ENCODE measurements around the gene SLC30A7.
"Not testable (repeated sequence)": the region's sequence is repeated elsewhere in the genome, so short reads cannot be mapped to it uniquely, and the experiment has no call there.

The SLC30A7 gene

DNA sequence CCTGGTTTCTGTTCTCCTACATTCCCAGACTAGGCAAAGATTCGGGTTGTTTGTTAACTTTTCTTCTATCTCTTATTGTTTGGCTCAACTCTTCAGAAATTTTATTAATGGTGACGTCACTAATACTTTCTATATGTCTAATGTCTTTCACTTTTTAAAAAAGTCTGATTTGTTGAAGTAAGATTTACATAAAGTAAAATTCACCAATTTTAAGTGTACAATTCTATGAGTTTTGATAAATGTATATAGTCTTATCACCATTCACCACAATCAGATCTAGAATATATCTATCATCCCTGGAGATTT is 29.0 kb upstream of the SLC30A7 start:
- no peaks in the 10 kb centered on the region for H3K9me3 ChIP-seq (ENCODE audit: control insufficient read depth, low read length)
- H3K36me3 ChIP-seq (ENCODE audit: control insufficient read depth, insufficient read depth, low read length), result no peaks in the 10 kb centered on the region
- no peak overlapping the region for H3K27ac ChIP-seq (ENCODE audit: low read depth, low read length, severe bottlenecking)
- no CpG with 5 or more reads among the region's 2 CpGs for WGBS, 2 experiments (ENCODE audit: insufficient coverage in 2 of 2)
- no peaks in the 10 kb centered on the region for H3K4me1 ChIP-seq (ENCODE audit: control insufficient read depth, insufficient read depth, low read length, poor library complexity, severe bottlenecking)
- H3K4me3 ChIP-seq (ENCODE audit: extremely low read depth, insufficient read depth, low read length, poor library complexity, severe bottlenecking), result no peak overlapping the region

DNA sequence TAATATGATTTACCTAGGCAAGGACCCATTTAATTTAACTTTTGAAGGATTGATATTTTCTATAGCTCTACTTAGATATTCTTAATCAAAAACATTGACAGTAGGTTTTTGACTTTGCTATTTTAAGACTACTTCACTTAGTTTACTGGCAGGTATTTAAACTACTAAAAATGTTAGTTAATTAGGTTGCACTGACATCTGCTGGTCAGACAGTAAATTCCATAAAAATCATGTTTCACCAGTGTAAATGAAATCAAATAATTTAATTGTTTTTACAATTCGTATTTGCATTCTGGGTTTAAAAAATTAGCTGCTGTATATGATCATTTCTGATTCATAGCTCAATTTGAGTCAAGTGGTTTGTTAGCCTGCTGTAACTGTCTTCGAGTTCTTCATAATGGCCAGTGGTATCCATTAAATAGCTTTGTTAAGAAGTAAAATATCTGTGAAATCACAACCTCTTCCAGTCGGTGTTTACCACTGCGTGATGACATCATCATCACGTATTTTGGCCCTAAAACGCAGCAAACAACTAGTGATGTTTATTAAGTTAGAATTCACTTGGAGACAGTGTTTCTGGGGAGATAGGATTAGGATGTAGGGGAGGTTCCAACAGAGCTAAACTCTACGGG is 27.4 kb upstream of the SLC30A7 start:
- H3K9me3 ChIP-seq (ENCODE audit: control insufficient read depth, low read length), result no peaks in the 10 kb centered on the region
- no peak overlapping the region for H3K4me3 ChIP-seq (ENCODE audit: extremely low read depth, insufficient read depth, low read length, poor library complexity, severe bottlenecking)
- WGBS, 2 experiments (ENCODE audit: insufficient coverage in 2 of 2), result 20% methylated on average over 2 of the region's 7 CpGs; no CpG with 5 or more reads in 1 of the 2 experiments

DNA sequence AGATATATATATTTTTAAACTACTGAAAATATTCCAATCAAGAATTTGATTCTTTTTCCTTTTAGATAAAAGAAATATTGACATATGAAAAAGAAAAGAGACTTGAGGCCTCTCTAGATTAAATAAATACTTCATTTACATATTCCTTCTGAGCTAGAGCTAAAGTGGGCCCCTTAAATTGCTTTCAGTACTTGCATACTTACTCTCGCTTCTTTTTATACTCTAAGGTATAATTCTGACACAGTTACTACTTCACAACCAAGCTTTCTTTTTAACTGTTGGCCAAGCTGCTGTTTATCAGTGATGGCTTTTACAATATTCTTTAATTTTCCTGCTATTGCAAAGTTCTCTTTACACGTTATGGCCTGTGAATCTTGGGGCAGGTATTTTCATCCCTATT is 25.9 kb upstream of the SLC30A7 start:
- no peaks in the 10 kb centered on the region for H3K4me1 ChIP-seq (ENCODE audit: control insufficient read depth, insufficient read depth, low read length, poor library complexity, severe bottlenecking)
- H3K9me3 ChIP-seq (ENCODE audit: control insufficient read depth, low read length), result no peaks in the 10 kb centered on the region
- H3K27ac ChIP-seq (ENCODE audit: low read depth, low read length, severe bottlenecking), result no peak overlapping the region
- no peak overlapping the region for H3K4me3 ChIP-seq (ENCODE audit: extremely low read depth, insufficient read depth, low read length, poor library complexity, severe bottlenecking)
- H3K36me3 ChIP-seq (ENCODE audit: control insufficient read depth, insufficient read depth, low read length), result peaks cover 5% of the 10 kb centered on the region
- 83 to 89% methylated on average over 1 of the region's 2 CpGs for WGBS, 2 experiments (ENCODE audit: insufficient coverage in 2 of 2)

More for the DNA sequence above, 27.4 kb upstream of the SLC30A7 start:
- Histone ChIP-seq H3K36me3 (ENCODE audit: control insufficient read depth, insufficient read depth, low read length) (no peaks in the 10 kb centered on the region), H3K4me1 (ENCODE audit: control insufficient read depth, insufficient read depth, low read length, poor library complexity, severe bottlenecking) (no peaks in the 10 kb centered on the region), H3K27ac (ENCODE audit: low read depth, low read length, severe bottlenecking) (no peak overlapping the region)

DNA sequence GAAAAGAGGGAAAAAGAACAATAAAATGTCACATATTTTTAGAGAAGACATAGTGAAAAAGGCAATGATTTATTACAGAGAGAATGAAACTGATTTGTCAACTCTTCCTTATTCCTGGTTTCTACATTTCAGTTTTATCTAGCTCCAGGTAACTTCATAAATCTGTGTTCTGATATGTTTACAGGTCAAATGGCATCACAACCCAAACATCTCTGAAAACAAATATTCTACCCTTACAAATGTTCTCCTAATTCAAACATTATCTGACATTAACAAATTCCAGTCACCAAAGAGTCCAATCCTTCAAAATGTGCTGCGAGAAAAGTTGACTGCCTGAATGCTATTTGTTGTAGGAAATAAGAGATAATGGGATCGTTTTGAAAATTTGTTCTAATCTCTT is 21.5 kb upstream of the SLC30A7 start:
- no peak overlapping the region for H3K4me3 ChIP-seq (ENCODE audit: extremely low read depth, insufficient read depth, low read length, poor library complexity, severe bottlenecking)
- no peak overlapping the region for H3K27ac ChIP-seq (ENCODE audit: low read depth, low read length, severe bottlenecking)
- no CpG with 5 or more reads among the region's 2 CpGs for WGBS, 2 experiments (ENCODE audit: insufficient coverage in 2 of 2)
- no peaks in the 10 kb centered on the region for H3K9me3 ChIP-seq (ENCODE audit: control insufficient read depth, low read length)
- H3K36me3 ChIP-seq (ENCODE audit: control insufficient read depth, insufficient read depth, low read length), result peaks cover 14% of the 10 kb centered on the region
- no peaks in the 10 kb centered on the region for H3K4me1 ChIP-seq (ENCODE audit: control insufficient read depth, insufficient read depth, low read length, poor library complexity, severe bottlenecking)

DNA sequence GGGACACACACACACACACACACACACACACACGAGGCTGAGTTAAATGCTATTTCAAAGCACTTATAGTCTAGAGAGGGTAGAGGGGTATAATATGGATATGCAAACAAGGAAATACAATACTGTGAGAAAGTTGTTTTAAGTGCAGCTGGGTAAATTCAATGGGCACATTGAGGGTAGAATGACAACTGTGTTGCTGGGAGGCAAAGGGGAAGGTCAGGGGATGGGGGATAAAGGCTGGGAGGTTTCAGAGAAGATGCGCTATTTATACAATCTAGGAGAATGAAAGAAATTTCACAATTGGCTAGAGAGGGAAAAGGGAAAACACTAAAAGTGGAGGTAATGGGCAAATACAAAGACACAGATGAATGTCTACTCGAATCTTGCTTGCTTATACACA is 20.7 kb upstream of the SLC30A7 start:
- no peak overlapping the region for H3K4me3 ChIP-seq (ENCODE audit: extremely low read depth, insufficient read depth, low read length, poor library complexity, severe bottlenecking)
- H3K27ac ChIP-seq (ENCODE audit: low read depth, low read length, severe bottlenecking), result no peak overlapping the region
- H3K9me3 ChIP-seq (ENCODE audit: control insufficient read depth, low read length), result no peaks in the 10 kb centered on the region
- H3K36me3 ChIP-seq (ENCODE audit: control insufficient read depth, insufficient read depth, low read length), result peaks cover 14% of the 10 kb centered on the region
- 100% methylated on average over 1 of the region's 3 CpGs for WGBS, 2 experiments (ENCODE audit: insufficient coverage in 2 of 2)
- no peaks in the 10 kb centered on the region for H3K4me1 ChIP-seq (ENCODE audit: control insufficient read depth, insufficient read depth, low read length, poor library complexity, severe bottlenecking)

DNA sequence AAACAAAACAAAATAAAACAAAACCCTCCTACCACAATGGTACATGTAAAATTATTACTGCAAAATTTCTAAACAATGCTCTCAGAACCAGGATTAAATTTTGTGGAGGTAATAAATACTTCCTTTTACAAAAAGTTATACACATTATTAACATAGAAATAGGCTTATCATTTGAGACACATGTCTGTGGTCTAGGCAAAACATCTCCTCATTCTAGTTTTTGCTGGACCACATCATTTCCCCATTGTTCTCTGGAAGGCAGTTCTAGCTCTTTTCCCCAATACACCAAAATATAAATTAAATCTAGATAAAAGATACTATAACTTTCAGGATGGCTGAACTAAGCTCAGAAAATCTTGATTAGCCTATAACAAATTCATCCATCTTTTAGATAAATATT is 19.6 kb upstream of the SLC30A7 start:
- Histone ChIP-seq H3K36me3 (ENCODE audit: control insufficient read depth, insufficient read depth, low read length) (peaks cover 14% of the 10 kb centered on the region), H3K4me3 (ENCODE audit: extremely low read depth, insufficient read depth, low read length, poor library complexity, severe bottlenecking) (no peak overlapping the region)

DNA sequence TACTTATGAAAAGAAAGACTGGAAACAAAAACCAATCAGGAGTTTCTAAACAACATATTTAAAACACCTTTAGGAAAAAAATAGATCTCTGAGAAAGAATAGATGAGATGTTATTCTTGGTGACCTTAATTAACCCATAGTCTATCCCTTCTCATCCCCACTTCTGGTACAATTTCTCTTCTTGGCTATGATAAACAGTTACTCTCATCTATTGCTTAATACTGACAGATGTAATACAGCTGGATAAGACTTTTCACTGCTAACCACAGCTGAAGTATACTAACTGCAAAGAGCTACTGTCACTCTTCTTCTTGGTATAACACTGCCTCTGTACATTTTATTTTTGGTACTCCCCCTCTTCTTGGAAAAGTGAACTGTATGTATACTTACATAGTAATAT is 16.5 kb upstream of the SLC30A7 start:
- Histone ChIP-seq H3K36me3 (ENCODE audit: control insufficient read depth, insufficient read depth, low read length) (peaks cover 9% of the 10 kb centered on the region), H3K9me3 (ENCODE audit: control insufficient read depth, low read length) (no peaks in the 10 kb centered on the region), H3K4me1 (ENCODE audit: control insufficient read depth, insufficient read depth, low read length, poor library complexity, severe bottlenecking) (no peaks in the 10 kb centered on the region), H3K4me3 (ENCODE audit: extremely low read depth, insufficient read depth, low read length, poor library complexity, severe bottlenecking) (no peak overlapping the region), H3K27ac (ENCODE audit: low read depth, low read length, severe bottlenecking) (no peak overlapping the region)

More for the DNA sequence above, 19.6 kb upstream of the SLC30A7 start:
- Histone ChIP-seq H3K4me1 (ENCODE audit: control insufficient read depth, insufficient read depth, low read length, poor library complexity, severe bottlenecking) (no peaks in the 10 kb centered on the region), H3K9me3 (ENCODE audit: control insufficient read depth, low read length) (no peaks in the 10 kb centered on the region), H3K27ac (ENCODE audit: low read depth, low read length, severe bottlenecking) (no peak overlapping the region)

DNA sequence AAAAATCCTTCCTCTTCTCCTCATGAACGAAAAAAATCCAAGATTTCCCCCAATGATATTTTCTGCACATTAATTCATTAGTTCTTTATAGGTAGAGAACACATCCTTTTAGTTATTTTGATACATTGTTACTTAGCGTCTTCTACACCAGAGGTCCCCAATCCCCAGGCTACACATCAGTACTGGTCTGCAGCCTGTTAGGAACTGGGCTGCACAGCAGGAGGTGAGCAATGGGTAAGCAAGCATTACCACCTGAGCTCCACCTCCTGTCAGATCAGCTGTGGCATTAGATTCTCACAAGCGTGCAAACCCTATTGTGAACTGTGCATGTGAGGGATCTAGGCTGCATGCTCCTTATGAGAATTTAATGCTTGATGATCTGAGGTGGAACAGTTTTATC is 14.2 kb upstream of the SLC30A7 start:
- WGBS, 2 experiments (ENCODE audit: insufficient coverage in 2 of 2), result no CpG with 5 or more reads among the region's 3 CpGs
- no peaks in the 10 kb centered on the region for H3K9me3 ChIP-seq (ENCODE audit: control insufficient read depth, low read length)
- no peak overlapping the region for H3K27ac ChIP-seq (ENCODE audit: low read depth, low read length, severe bottlenecking)
- H3K4me3 ChIP-seq (ENCODE audit: extremely low read depth, insufficient read depth, low read length, poor library complexity, severe bottlenecking), result no peak overlapping the region
- H3K36me3 ChIP-seq (ENCODE audit: control insufficient read depth, insufficient read depth, low read length), result peaks cover 10% of the 10 kb centered on the region
- H3K4me1 ChIP-seq (ENCODE audit: control insufficient read depth, insufficient read depth, low read length, poor library complexity, severe bottlenecking), result no peaks in the 10 kb centered on the region

DNA sequence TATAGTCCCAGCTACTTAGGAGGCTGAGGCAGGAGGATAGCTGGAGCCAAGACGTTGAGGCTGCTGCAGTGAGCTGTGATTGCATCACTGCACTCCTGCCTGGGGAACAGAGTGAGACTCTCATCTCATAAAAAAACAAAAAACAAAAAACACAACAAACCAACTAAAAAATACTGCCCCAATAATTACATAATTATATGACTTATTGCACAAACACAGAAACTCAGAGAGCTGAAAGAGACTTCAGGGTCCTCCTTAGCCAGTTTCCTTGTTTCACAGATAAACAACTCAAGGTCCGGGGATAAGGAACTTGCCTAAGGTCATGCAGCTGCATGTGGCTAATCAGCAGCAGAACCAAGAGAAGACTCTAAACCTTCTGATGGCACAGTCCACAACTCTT is 13.2 kb upstream of the SLC30A7 start:
- H3K4me1 ChIP-seq (ENCODE audit: control insufficient read depth, insufficient read depth, low read length, poor library complexity, severe bottlenecking), result no peaks in the 10 kb centered on the region
- no peaks in the 10 kb centered on the region for H3K9me3 ChIP-seq (ENCODE audit: control insufficient read depth, low read length)
- no peak overlapping the region for H3K27ac ChIP-seq (ENCODE audit: low read depth, low read length, severe bottlenecking)
- 79% methylated on average over 2 of the region's 2 CpGs; no CpG with 5 or more reads in 1 of the 2 experiments for WGBS, 2 experiments (ENCODE audit: insufficient coverage in 2 of 2)
- peaks cover 11% of the 10 kb centered on the region for H3K36me3 ChIP-seq (ENCODE audit: control insufficient read depth, insufficient read depth, low read length)
- no peak overlapping the region for H3K4me3 ChIP-seq (ENCODE audit: extremely low read depth, insufficient read depth, low read length, poor library complexity, severe bottlenecking)

DNA sequence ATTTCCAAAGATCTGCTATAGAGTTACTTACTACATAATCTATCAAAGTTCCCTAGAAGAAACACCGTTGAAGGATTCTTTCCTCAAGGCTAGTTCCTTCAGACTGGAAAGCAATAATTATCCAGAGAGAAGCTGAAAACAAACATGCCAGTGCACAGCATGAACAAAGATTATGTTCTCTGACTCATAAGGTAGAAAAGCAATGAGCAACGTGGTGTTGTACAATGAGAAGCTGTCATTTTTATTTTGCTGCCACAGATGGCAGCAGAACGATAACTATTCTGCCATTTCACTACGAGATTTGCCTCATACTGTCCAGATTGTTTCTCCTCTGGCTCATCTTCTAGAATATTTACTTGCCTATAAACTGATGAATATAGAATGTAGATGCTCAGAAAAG is 11.9 kb upstream of the SLC30A7 start:
- Histone ChIP-seq H3K4me1 (ENCODE audit: control insufficient read depth, insufficient read depth, low read length, poor library complexity, severe bottlenecking) (no peaks in the 10 kb centered on the region), H3K4me3 (ENCODE audit: extremely low read depth, insufficient read depth, low read length, poor library complexity, severe bottlenecking) (no peak overlapping the region), H3K27ac (ENCODE audit: low read depth, low read length, severe bottlenecking) (no peak overlapping the region), H3K36me3 (ENCODE audit: control insufficient read depth, insufficient read depth, low read length) (peaks cover 20% of the 10 kb centered on the region), H3K9me3 (ENCODE audit: control insufficient read depth, low read length) (peaks cover 7% of the 10 kb centered on the region)
- WGBS, 2 experiments (ENCODE audit: insufficient coverage in 2 of 2), result 67 to 96% methylated on average over 1 to 3 of the region's 4 CpGs

DNA sequence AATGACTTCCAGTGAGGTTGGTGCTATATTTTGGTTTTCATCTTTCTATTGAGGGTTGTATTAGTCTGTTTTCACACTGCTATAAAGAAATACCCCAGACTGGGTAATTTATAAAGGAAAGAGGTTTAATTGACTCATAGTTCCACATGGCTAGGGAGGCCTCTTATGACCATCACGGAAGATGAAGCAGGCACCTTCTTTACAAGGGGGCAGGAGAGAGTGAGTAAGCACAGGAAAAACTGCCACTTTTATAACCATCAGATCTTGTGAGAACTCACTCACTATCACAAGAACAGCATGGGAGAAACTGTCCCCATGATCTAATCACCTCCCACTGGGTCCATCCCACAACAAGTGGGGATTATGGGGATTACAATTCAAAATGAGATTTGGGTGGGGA is 6.9 kb upstream of the SLC30A7 start:
- Histone ChIP-seq H3K9me3 (ENCODE audit: control insufficient read depth, low read length) (peaks cover 22% of the 10 kb centered on the region), H3K36me3 (ENCODE audit: control insufficient read depth, insufficient read depth, low read length) (peaks cover 53% of the 10 kb centered on the region)
- not testable (repeated sequence) for H3K27ac ChIP-seq (ENCODE audit: low read depth, low read length, severe bottlenecking); H3K4me1 ChIP-seq (ENCODE audit: control insufficient read depth, insufficient read depth, low read length, poor library complexity, severe bottlenecking); H3K4me3 ChIP-seq (ENCODE audit: extremely low read depth, insufficient read depth, low read length, poor library complexity, severe bottlenecking)
- 83 to 100% methylated on average over 1 of the region's 1 CpG for whole genome bisulfite sequencing, 2 experiments (ENCODE audit: insufficient coverage in 2 of 2)

All from mesodermal cell (in vitro differentiated cells).